Ishikawa (cell line): ENCODE measurements around the gene DNAJC27.

Experiments
- CEBPB ChIP-seq: IDR thresholded peaks from 2 replicates; pipeline ENCODE4 v1.6.1; 2012
- CREB1 ChIP-seq: IDR thresholded peaks from 2 replicates; pipeline ENCODE4 v1.6.1; 2012; ENCODE audit warnings: low read depth
- EGR1 ChIP-seq: IDR thresholded peaks from 2 replicates; pipeline ENCODE4 v1.6.1; 2012
- EP300 ChIP-seq: IDR thresholded peaks from 2 replicates; pipeline ENCODE4 v1.6.1; 2012; ENCODE audit warnings: borderline replicate concordance
- FOXM1 ChIP-seq: IDR thresholded peaks from 2 replicates; pipeline ENCODE4 v1.6.1; 2012; ENCODE audit warnings: low read depth, borderline replicate concordance
- NFIC ChIP-seq: IDR thresholded peaks from 2 replicates; pipeline ENCODE4 v1.6.1; 2012
- RAD21 ChIP-seq: IDR thresholded peaks from 2 replicates; pipeline ENCODE4 v1.6.1; 2012; ENCODE audit warnings: low read depth
- TAF1 ChIP-seq: IDR thresholded peaks from 2 replicates; pipeline ENCODE4 v1.6.1; 2012; ENCODE audit warnings: low read depth, mild to moderate bottlenecking
- TCF12 ChIP-seq: IDR thresholded peaks from 2 replicates; pipeline ENCODE4 v1.6.1; 2012; ENCODE audit warnings: low read depth
- TEAD4 ChIP-seq: IDR thresholded peaks from 2 replicates; pipeline ENCODE4 v1.6.1; 2012
- USF1 ChIP-seq: IDR thresholded peaks from 2 replicates; pipeline ENCODE4 v1.6.1; 2012
- YY1 ChIP-seq: IDR thresholded peaks from 2 replicates; pipeline ENCODE4 v1.6.1; 2012; ENCODE audit warnings: low read depth
- ZBTB7A ChIP-seq: IDR thresholded peaks from 2 replicates; pipeline ENCODE4 v1.6.1; 2012; ENCODE audit warnings: low read depth
- TF ChIP-seq, protein P1 (sequence below): IDR thresholded peaks from 2 replicates; pipeline ENCODE4 v1.6.1; 2012; ENCODE audit warnings: low read depth, mild to moderate bottlenecking
- TF ChIP-seq, protein P2 (sequence below): IDR thresholded peaks from 2 replicates; pipeline ENCODE4 v1.6.1; 2012

Gene DNAJC27

GRCh38 chr2:24972315-24972961, 683 bp upstream of the DNAJC27 start:
- TF ChIP-seq TAF1: no peak; the same call in 1 of the 2 replicates
- no peak for TF ChIP-seq USF1
- no peak for TF ChIP-seq CEBPB
- no peak for TF ChIP-seq EP300
- TF ChIP-seq ZBTB7A: no peak
- TF ChIP-seq TEAD4: no peak
- no peak for TF ChIP-seq NFIC
- TF ChIP-seq, protein P1, sequence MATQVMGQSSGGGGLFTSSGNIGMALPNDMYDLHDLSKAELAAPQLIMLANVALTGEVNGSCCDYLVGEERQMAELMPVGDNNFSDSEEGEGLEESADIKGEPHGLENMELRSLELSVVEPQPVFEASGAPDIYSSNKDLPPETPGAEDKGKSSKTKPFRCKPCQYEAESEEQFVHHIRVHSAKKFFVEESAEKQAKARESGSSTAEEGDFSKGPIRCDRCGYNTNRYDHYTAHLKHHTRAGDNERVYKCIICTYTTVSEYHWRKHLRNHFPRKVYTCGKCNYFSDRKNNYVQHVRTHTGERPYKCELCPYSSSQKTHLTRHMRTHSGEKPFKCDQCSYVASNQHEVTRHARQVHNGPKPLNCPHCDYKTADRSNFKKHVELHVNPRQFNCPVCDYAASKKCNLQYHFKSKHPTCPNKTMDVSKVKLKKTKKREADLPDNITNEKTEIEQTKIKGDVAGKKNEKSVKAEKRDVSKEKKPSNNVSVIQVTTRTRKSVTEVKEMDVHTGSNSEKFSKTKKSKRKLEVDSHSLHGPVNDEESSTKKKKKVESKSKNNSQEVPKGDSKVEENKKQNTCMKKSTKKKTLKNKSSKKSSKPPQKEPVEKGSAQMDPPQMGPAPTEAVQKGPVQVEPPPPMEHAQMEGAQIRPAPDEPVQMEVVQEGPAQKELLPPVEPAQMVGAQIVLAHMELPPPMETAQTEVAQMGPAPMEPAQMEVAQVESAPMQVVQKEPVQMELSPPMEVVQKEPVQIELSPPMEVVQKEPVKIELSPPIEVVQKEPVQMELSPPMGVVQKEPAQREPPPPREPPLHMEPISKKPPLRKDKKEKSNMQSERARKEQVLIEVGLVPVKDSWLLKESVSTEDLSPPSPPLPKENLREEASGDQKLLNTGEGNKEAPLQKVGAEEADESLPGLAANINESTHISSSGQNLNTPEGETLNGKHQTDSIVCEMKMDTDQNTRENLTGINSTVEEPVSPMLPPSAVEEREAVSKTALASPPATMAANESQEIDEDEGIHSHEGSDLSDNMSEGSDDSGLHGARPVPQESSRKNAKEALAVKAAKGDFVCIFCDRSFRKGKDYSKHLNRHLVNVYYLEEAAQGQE: no peak
- TF ChIP-seq, protein P2, sequence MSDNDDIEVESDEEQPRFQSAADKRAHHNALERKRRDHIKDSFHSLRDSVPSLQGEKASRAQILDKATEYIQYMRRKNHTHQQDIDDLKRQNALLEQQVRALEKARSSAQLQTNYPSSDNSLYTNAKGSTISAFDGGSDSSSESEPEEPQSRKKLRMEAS: peak; percentile 45; the same call in 1 of the 2 replicates
- peak; percentile 72 for TF ChIP-seq YY1
- no peak for TF ChIP-seq TCF12
- TF ChIP-seq RAD21: no peak

- TF ChIP-seq ZBTB7A (peak; percentile 69; the same call in 1 of the 2 replicates), TAF1 (no peak)
Observed at GRCh38 chr2:24971286-24971535, 544 bp downstream of the DNAJC27 start.

DNA sequence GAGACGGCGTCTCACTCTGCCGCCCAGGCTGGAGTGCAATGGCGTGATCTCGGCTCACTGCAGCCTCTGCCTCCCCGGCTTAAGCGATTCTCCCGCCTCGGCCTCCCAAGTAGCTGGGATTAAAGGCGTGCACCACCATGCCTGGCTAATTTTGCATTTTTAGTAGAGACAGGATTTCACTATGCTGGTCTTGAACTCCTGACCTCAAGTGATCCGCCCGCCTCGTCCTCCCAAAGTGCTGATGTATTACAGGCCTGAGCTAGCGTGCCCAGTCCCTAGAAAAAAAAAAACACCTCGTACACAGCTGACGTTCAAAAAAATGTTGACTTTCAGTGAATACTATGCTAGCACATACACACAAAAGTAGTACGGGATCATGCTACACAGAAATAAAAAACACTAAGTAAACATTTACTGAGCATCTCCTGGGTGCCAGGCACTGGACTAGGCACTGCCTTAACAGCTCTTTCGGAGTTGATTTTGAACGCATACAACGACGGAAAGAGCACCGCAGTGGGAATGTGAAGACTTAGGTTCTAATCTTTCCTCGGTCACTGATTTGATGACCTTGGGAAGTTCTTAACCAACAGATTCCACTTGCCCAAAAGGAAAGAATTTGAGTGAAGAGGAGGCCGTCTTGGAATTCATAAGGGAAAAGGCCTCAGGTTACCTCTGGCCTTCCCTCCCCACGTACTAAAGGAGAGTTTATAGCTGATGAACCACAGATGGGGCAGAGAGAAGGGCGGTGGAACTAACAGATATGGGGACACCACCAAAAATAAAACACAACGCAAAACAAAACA, 1.1 kb downstream of the DNAJC27 start:
- TF ChIP-seq FOXM1 (no peak), TCF12 (no peak), TEAD4 (no peak), CEBPB (no peak), EGR1 (no peak), ZBTB7A (no peak), YY1 (no peak), TAF1 (no peak), EP300 (no peak), NFIC (no peak), RAD21 (no peak), USF1 (no peak), CREB1 (no peak)
- TF ChIP-seq, protein P1: no peak
- TF ChIP-seq, protein P2: no peak

- TF ChIP-seq TCF12 (no peak), TAF1 (no peak), TEAD4 (no peak), EP300 (no peak), CREB1 (no peak), FOXM1 (no peak), ZBTB7A (no peak), USF1 (no peak), EGR1 (no peak), YY1 (no peak)
- TF ChIP-seq, protein P2: no peak
Observed at GRCh38 chr2:24969784-24970183, 2.0 kb downstream of the DNAJC27 start.

- TF ChIP-seq ZBTB7A (no peak), TAF1 (no peak), USF1 (no peak), FOXM1 (no peak), CREB1 (no peak), TEAD4 (no peak), TCF12 (no peak), EP300 (no peak), EGR1 (no peak)
- TF ChIP-seq, protein P2: no peak
Observed at GRCh38 chr2:24961903-24962302, 9.9 kb downstream of the DNAJC27 start.
